ENCODE measurements around the gene RERE.
A peak's percentile ranks its signal among the peaks of the same experiment; 100 is the strongest.

RERE gene

DNA sequence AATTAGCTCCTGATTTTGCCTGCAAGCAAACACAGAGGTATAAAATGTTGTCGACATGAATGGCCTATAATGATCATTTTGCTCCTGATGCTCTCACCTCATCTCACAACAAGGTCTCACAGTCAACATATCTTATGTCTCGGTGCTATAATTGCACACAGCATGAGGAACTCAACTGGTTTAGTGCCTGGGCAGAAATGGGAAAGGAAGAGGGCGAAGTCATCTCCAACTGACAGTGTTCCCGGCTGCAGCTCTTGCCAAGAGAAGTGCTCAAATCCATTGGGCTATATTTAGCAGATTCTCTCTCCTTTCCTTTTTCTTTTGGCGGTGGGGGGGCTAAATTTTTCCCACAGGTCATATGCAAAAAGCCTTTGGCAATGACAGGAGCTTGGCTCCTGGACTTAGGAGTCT lies 446.5 kb downstream of the RERE start:
- Histone ChIP-seq H3K27me3 (no peaks in the 10 kb centered on the region), H3K36me3 (peaks cover 62% of the 10 kb centered on the region), H3K9me3 (no peaks in the 10 kb centered on the region), H3K4me3 (ENCODE audit: low read depth in 1 of 2, low read length in 1 of 2) (no peak overlapping the region), H3K4me1 (ENCODE audit: control insufficient read depth in 1 of 2, insufficient read depth in 1 of 2, low read depth in 1 of 2, low read length in 1 of 2) (peaks cover 5 to 15% of the 10 kb centered on the region in 2 experiments), H3K27ac (no peak overlapping the region)
- TF ChIP-seq CTCF (IDR thresholded peaks at IDR 0.05), result no peak

DNA sequence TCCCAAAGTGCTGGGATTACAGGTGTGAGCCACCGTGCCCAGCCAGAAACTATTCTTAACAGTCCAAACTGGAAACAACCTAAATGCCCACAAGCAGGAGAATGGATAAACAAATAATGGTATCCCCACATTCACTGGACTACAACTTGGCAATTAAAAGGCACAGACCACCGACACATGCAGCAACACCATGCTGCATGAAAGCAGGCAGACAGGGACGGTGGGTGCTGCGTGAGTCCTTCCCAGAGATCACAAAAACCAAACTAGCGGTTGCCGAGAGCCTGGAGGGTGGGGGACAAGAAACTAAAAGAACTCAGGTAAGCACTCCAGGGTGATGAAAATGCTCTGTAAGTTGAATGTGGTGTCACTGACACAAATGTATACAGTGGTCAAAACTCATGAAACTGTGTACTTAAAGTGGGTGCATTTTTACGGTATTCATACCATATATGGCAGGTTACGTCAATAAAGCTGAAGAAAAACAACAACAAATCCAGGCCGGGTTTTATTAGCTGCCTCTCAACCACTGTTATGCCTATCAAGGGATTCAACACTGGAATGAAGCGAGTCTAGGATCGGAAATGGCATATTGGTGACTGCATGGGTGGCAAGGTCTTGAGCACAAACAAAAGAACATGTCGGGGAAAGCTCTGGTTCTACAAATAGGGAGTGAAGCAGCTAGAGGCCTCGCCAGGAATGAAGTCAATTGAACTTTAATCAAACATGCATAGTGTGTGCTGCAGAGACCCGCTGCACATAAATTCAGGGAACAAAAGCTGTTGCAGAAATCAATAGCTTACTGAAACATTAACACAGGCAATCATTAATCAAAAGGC lies 447.2 kb downstream of the RERE start:
- Histone ChIP-seq H3K36me3 (peaks cover 68% of the 10 kb centered on the region), H3K4me1 (ENCODE audit: control insufficient read depth in 1 of 2, insufficient read depth in 1 of 2, low read depth in 1 of 2, low read length in 1 of 2) (peaks cover 5 to 9% of the 10 kb centered on the region in 2 experiments), H3K27me3 (no peaks in the 10 kb centered on the region), H3K9me3 (no peaks in the 10 kb centered on the region), H3K27ac (no peak overlapping the region), H3K4me3 (ENCODE audit: low read depth in 1 of 2, low read length in 1 of 2) (no peak overlapping the region)
- TF ChIP-seq CTCF (IDR thresholded peaks at IDR 0.05), result no peak

- H3K4me3 ChIP-seq (ENCODE audit: low read depth in 1 of 2, low read length in 1 of 2), result no peak overlapping the region
- H3K27me3 ChIP-seq, result no peaks in the 10 kb centered on the region
- H3K27ac ChIP-seq, result peak overlapping the region; percentile 21
- no peaks in the 10 kb centered on the region for H3K4me1 ChIP-seq (ENCODE audit: control insufficient read depth in 1 of 2, insufficient read depth in 1 of 2, low read depth in 1 of 2, low read length in 1 of 2)
- H3K36me3 ChIP-seq, result peaks cover 80% of the 10 kb centered on the region
- no peaks in the 10 kb centered on the region for H3K9me3 ChIP-seq
- TF ChIP-seq CTCF (IDR thresholded peaks at IDR 0.05), result no peak
These were observed 448.3 kb downstream of the RERE start for GRCh38 chr1:8368956-8369639.

- H3K27me3 ChIP-seq, result no peaks in the 10 kb centered on the region
- no peak for TF ChIP-seq CTCF (IDR thresholded peaks at IDR 0.05)
- H3K4me3 ChIP-seq (ENCODE audit: low read depth in 1 of 2, low read length in 1 of 2), result no peak overlapping the region
- peaks cover 80% of the 10 kb centered on the region for H3K36me3 ChIP-seq
- H3K27ac ChIP-seq, result no peak overlapping the region
- H3K4me1 ChIP-seq (ENCODE audit: control insufficient read depth in 1 of 2, insufficient read depth in 1 of 2, low read depth in 1 of 2, low read length in 1 of 2), result no peaks in the 10 kb centered on the region
- no peaks in the 10 kb centered on the region for H3K9me3 ChIP-seq
These were observed 449.8 kb downstream of the RERE start for GRCh38 chr1:8367571-8368194.

- no peak overlapping the region for H3K4me3 ChIP-seq (ENCODE audit: low read depth in 1 of 2, low read length in 1 of 2)
- no peak overlapping the region for H3K27ac ChIP-seq
- peaks cover 82% of the 10 kb centered on the region for H3K36me3 ChIP-seq
- H3K27me3 ChIP-seq, result no peaks in the 10 kb centered on the region
- H3K4me1 ChIP-seq (ENCODE audit: control insufficient read depth in 1 of 2, insufficient read depth in 1 of 2, low read depth in 1 of 2, low read length in 1 of 2), result no peaks in the 10 kb centered on the region
- no peaks in the 10 kb centered on the region for H3K9me3 ChIP-seq
- TF ChIP-seq CTCF (IDR thresholded peaks at IDR 0.05), result no peak
These were observed 451.6 kb downstream of the RERE start for GRCh38 chr1:8365661-8366362.

Measured in neutrophil (primary cell).